NCI-H2196 (cell line): ENCODE data around the gene ASNS.
A peak's percentile ranks its signal among the peaks of the same experiment; 100 is the strongest.

ENCODE experiments used
- DNase-seq: peaks from one replicate; lab custom pipeline; 2025; ENCODE audit not compliant: unreplicated experiment; lab: John Stamatoyannopoulos, UW

Gene ASNS

GRCh38 chr7:97844036-97844435, 28.2 kb downstream of the ASNS start:
- DNase-seq = no peak

GRCh38 chr7:97842772-97843345, 29.3 kb downstream of the ASNS start:
- DNase-seq = no peak

- no peak for DNase-seq
Observed at GRCh38 chr7:97842006-97842405, 30.2 kb downstream of the ASNS start.

- peak; percentile 68 for DNase-seq
Observed at GRCh38 chr7:97835296-97836138, 36.7 kb downstream of the ASNS start.

- DNase-seq = peak; percentile 2
Observed at GRCh38 chr7:97819161-97819560, 53.0 kb downstream of the ASNS start.

- DNase-seq = no peak
Observed at GRCh38 chr7:97818066-97818663, 54.0 kb downstream of the ASNS start.
